GM18505 (cell line): ENCODE measurements around the gene ABHD14A.
A peak's percentile ranks its signal among the peaks of the same experiment; 100 is the strongest.
"Not testable (repeated sequence)": the region's sequence is repeated elsewhere in the genome, so short reads cannot be mapped to it uniquely, and the experiment has no call there.

Experiments
- ATAC-seq: cut with Tn5 transposase; IDR thresholded peaks from one replicate; pipeline ENCODE4 v1.9.1; 2021; ENCODE audit not compliant: unreplicated experiment
- POLR2A ChIP-seq: IDR thresholded peaks from 4 replicates; pipeline ENCODE4 v1.6.1; 2011; ENCODE audit warnings: borderline replicate concordance; ENCODE audit not compliant: insufficient read depth, insufficient read length; ENCODE audit errors: extremely low read depth

Gene ABHD14A

GRCh38 chr3:51982352-51982837 is 7.5 kb downstream of the ABHD14A start:
- ATAC-seq = peak; percentile 39
- TF ChIP-seq POLR2A = no peak

GRCh38 chr3:51982838-51983577 is 8.1 kb downstream of the ABHD14A start, which contains the start of gene ACY1:
ACY1 (plus strand) TSS chr3:51983535; CDS start chr3:51984065, 530 bp downstream.
- TF ChIP-seq POLR2A = peak; percentile 74
- ATAC-seq = peak; percentile 59

GRCh38 chr3:51983578-51984268 is 8.9 kb downstream of the ABHD14A start:
- ATAC-seq = no peak
- no peak for TF ChIP-seq POLR2A

GRCh38 chr3:51984269-51984647 is 9.4 kb downstream of the ABHD14A start:
- no peak for ATAC-seq
- no peak for TF ChIP-seq POLR2A

- no peak for ATAC-seq
- no peak for TF ChIP-seq POLR2A
Observed at GRCh38 chr3:51985063-51985462, 10.2 kb downstream of the ABHD14A start.

- no peak for ATAC-seq
- no peak for TF ChIP-seq POLR2A
Observed at GRCh38 chr3:51986010-51986947, 11.4 kb downstream of the ABHD14A start.

GRCh38 chr3:51987568-51987967 is 12.7 kb downstream of the ABHD14A start:
- no peak for ATAC-seq
- no peak for TF ChIP-seq POLR2A

GRCh38 chr3:51988286-51989146 is 13.7 kb downstream of the ABHD14A start:
- no peak for TF ChIP-seq POLR2A
- no peak for ATAC-seq

GRCh38 chr3:51990501-51990971 is 15.7 kb downstream of the ABHD14A start:
- not testable (repeated sequence) for ATAC-seq

- TF ChIP-seq POLR2A = peak; percentile 12
- no peak for ATAC-seq
Observed at GRCh38 chr3:51992017-51992682, 17.3 kb downstream of the ABHD14A start.

GRCh38 chr3:51993657-51994056 is 18.8 kb downstream of the ABHD14A start:
- ATAC-seq = not testable (repeated sequence)

GRCh38 chr3:51994530-51994929 is 19.7 kb downstream of the ABHD14A start:
- TF ChIP-seq POLR2A = no peak
- ATAC-seq = no peak
